ENCODE measurements around the gene TEX2. TPM values are rescaled to one million over a fixed set of nuclear protein-coding genes. Genes with fewer than 3 reads are reported as not detected.

TEX2 gene
- total and polyA plus RNA-seq, 2 of the 13 experiments (the other 11 are each of a cell fraction or from before 2014, with no cell fraction given) = 21.4 to 37.7 TPM

GRCh38 chr17:64150237-64151015 is 112.6 kb downstream of the TEX2 start (continued):
- TF ChIP-seq ZNF350 (CRISPR knock-in tag; IDR thresholded peaks at IDR 0.05; ENCODE audit: borderline replicate concordance, low read depth) (peak; percentile 99), NFIC (IDR thresholded peaks at IDR 0.05; ENCODE audit: low read length) (peak; percentile 92), MATR3 (CRISPR knock-in tag; IDR thresholded peaks at IDR 0.05) (no peak), TBP (CRISPR knock-in tag; IDR thresholded peaks at IDR 0.05) (no peak), ZNF44 (CRISPR knock-in tag; IDR thresholded peaks at IDR 0.05) (0 out of 2 replicates have a peak, but pooled peaks have one; percentile 39), ZNF543 (CRISPR knock-in tag; IDR thresholded peaks at IDR 0.05) (peak; percentile 94), PRDM4 (CRISPR knock-in tag; IDR thresholded peaks at IDR 0.05; ENCODE audit: borderline replicate concordance) (no peak), KDM5B (CRISPR knock-in tag; IDR thresholded peaks at IDR 0.05; ENCODE audit: borderline replicate concordance) (no peak; the same call in 1 of the 2 replicates), SMYD3 (CRISPR knock-in tag; IDR thresholded peaks at IDR 0.05) (0 out of 2 replicates have a peak, but pooled peaks have one; percentile 48), ZNF615 (CRISPR knock-in tag; IDR thresholded peaks at IDR 0.05; ENCODE audit: borderline replicate concordance) (peak; percentile 77; the same call in 1 of the 2 replicates), TARDBP (CRISPR knock-in tag; IDR thresholded peaks at IDR 0.05) (peak; percentile 99), ZNF775 (CRISPR knock-in tag; IDR thresholded peaks at IDR 0.05; ENCODE audit: borderline replicate concordance) (no peak), HOXD1 (CRISPR knock-in tag; IDR thresholded peaks at IDR 0.05) (peak; percentile 94), DMAP1 (CRISPR knock-in tag; IDR thresholded peaks at IDR 0.05) (peak; percentile 85), RFXANK (CRISPR knock-in tag; IDR thresholded peaks at IDR 0.05) (peak; percentile 87; the same call in 1 of the 2 replicates), ZNF546 (CRISPR knock-in tag; conservative IDR thresholded peaks at IDR 0.05) (no peak), CREM (IDR thresholded peaks at IDR 0.05) (peak; percentile 89), CREM (CRISPR knock-in tag; IDR thresholded peaks at IDR 0.05) (no peak), NFE2 (CRISPR knock-in tag; IDR thresholded peaks at IDR 0.05) (no peak), RCOR2 (CRISPR knock-in tag; IDR thresholded peaks at IDR 0.05) (peak; percentile 100), SMAD1 (CRISPR knock-in tag; IDR thresholded peaks at IDR 0.05; ENCODE audit: borderline replicate concordance, low read depth) (peak; percentile 72; the same call in 1 of the 2 replicates)
- TF ChIP-seq, protein P1, sequence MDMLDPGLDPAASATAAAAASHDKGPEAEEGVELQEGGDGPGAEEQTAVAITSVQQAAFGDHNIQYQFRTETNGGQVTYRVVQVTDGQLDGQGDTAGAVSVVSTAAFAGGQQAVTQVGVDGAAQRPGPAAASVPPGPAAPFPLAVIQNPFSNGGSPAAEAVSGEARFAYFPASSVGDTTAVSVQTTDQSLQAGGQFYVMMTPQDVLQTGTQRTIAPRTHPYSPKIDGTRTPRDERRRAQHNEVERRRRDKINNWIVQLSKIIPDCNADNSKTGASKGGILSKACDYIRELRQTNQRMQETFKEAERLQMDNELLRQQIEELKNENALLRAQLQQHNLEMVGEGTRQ (IDR thresholded peaks at IDR 0.05; ENCODE audit: low read depth, low read length) = no peak
- TF ChIP-seq, protein P1 (CRISPR knock-in tag; IDR thresholded peaks at IDR 0.05; ENCODE audit: borderline replicate concordance) = no peak
- TF ChIP-seq, protein P2, sequence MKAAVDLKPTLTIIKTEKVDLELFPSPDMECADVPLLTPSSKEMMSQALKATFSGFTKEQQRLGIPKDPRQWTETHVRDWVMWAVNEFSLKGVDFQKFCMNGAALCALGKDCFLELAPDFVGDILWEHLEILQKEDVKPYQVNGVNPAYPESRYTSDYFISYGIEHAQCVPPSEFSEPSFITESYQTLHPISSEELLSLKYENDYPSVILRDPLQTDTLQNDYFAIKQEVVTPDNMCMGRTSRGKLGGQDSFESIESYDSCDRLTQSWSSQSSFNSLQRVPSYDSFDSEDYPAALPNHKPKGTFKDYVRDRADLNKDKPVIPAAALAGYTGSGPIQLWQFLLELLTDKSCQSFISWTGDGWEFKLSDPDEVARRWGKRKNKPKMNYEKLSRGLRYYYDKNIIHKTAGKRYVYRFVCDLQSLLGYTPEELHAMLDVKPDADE (CRISPR knock-in tag; IDR thresholded peaks at IDR 0.05) = no peak

All from HepG2 (cell line).